ENCODE measurements around the gene BLVRB. TPM values are rescaled to one million over a fixed set of nuclear protein-coding genes. Genes with fewer than 3 reads are reported as not detected.
"Not testable (repeated sequence)": the region's sequence is repeated elsewhere in the genome, so short reads cannot be mapped to it uniquely, and the experiment has no call there.

BLVRB gene
- total and polyA plus RNA-seq, 4 donors: 132 to 1,243 (median 252) TPM

GRCh38 chr19:40466219-40466984, 857 bp upstream of the BLVRB start:
- Histone ChIP-seq H3K36me3 (ENCODE audit: control insufficient read depth in 4 of 4, insufficient read depth in 3 of 4, low read depth in 1 of 4, low read length in 3 of 4) (no peaks in the 10 kb centered on the region), H3K4me1 (ENCODE audit: control insufficient read depth in 4 of 4, insufficient read depth in 4 of 4, low read length in 3 of 4) (peaks cover 5 to 46% (median 31%) of the 10 kb centered on the region in 4 donors), H3K27me3 (ENCODE audit: control insufficient read depth in 4 of 4, insufficient read depth in 4 of 4, low read length in 3 of 4) (no peaks in the 10 kb centered on the region), H3K9ac (ENCODE audit: low read depth in 1 of 2, low read length in 2 of 2) (no peak overlapping the region), H3K4me3 (ENCODE audit: low read depth in 1 of 3, low read length in 3 of 3) (peak overlapping the region; percentile 37 to 61 (median 60)), H3K27ac (ENCODE audit: low read depth in 1 of 2, low read length in 2 of 2) (peak overlapping the region; percentile 58 to 96), H3K9me3 (ENCODE audit: control insufficient read depth in 4 of 4, low read length in 3 of 4) (no peaks in the 10 kb centered on the region)
- peak; percentile 47 to 80 for TF ChIP-seq RXRA (IDR thresholded peaks at IDR 0.05)
- TF ChIP-seq HNF4A (conservative IDR thresholded peaks at IDR 0.05): peak in 1 of 2 donors; percentile 23
- no peak for TF ChIP-seq HNF4G (IDR thresholded peaks at IDR 0.05)
- no peak for DNase-seq (ENCODE audit: low spot score)
- 19% methylated on average over 48 of the region's 48 CpGs for WGBS

GRCh38 chr19:40465025-40465556, 454 bp downstream of the BLVRB start:
- no peak for DNase-seq (ENCODE audit: low spot score)
- H3K9ac ChIP-seq (ENCODE audit: low read depth in 1 of 2, low read length in 2 of 2): peak overlapping the region; percentile 51 to 68
- 9% methylated on average over 11 of the region's 11 CpGs for WGBS
- H3K27ac ChIP-seq (ENCODE audit: low read depth in 1 of 2, low read length in 2 of 2): peak overlapping the region; percentile 92 to 96
- H3K36me3 ChIP-seq (ENCODE audit: control insufficient read depth in 4 of 4, insufficient read depth in 3 of 4, low read depth in 1 of 4, low read length in 3 of 4): no peaks in the 10 kb centered on the region
- no peaks in the 10 kb centered on the region for H3K9me3 ChIP-seq (ENCODE audit: control insufficient read depth in 4 of 4, low read length in 3 of 4)
- TF ChIP-seq HNF4A (conservative IDR thresholded peaks at IDR 0.05) (peak; percentile 28 to 64), HNF4G (IDR thresholded peaks at IDR 0.05) (no peak), RXRA (IDR thresholded peaks at IDR 0.05) (peak in 1 of 2 donors; percentile 21), NR2F2 (IDR thresholded peaks at IDR 0.05) (no peak)
- peaks cover 5 to 51% (median 36%) of the 10 kb centered on the region in 4 donors for H3K4me1 ChIP-seq (ENCODE audit: control insufficient read depth in 4 of 4, insufficient read depth in 4 of 4, low read length in 3 of 4)
- H3K27me3 ChIP-seq (ENCODE audit: control insufficient read depth in 4 of 4, insufficient read depth in 4 of 4, low read length in 3 of 4): no peaks in the 10 kb centered on the region
- H3K4me3 ChIP-seq (ENCODE audit: low read depth in 1 of 3, low read length in 3 of 3): peak overlapping the region; percentile 65 to 75 (median 73)

GRCh38 chr19:40464059-40465024, 1.2 kb downstream of the BLVRB start:
- Histone ChIP-seq H3K27ac (ENCODE audit: low read depth in 1 of 2, low read length in 2 of 2) (peak overlapping the region; percentile 92 to 96), H3K4me1 (ENCODE audit: control insufficient read depth in 4 of 4, insufficient read depth in 4 of 4, low read length in 3 of 4) (peaks cover 5 to 51% (median 36%) of the 10 kb centered on the region in 4 donors), H3K36me3 (ENCODE audit: control insufficient read depth in 4 of 4, insufficient read depth in 3 of 4, low read depth in 1 of 4, low read length in 3 of 4) (no peaks in the 10 kb centered on the region), H3K27me3 (ENCODE audit: control insufficient read depth in 4 of 4, insufficient read depth in 4 of 4, low read length in 3 of 4) (no peaks in the 10 kb centered on the region), H3K9ac (ENCODE audit: low read depth in 1 of 2, low read length in 2 of 2) (peak overlapping the region; percentile 51 to 68), H3K9me3 (ENCODE audit: control insufficient read depth in 4 of 4, low read length in 3 of 4) (no peaks in the 10 kb centered on the region), H3K4me3 (ENCODE audit: low read depth in 1 of 3, low read length in 3 of 3) (peak overlapping the region; percentile 65 to 75 (median 73))
- TF ChIP-seq FOXA1 (IDR thresholded peaks at IDR 0.05) (no peak), HNF4G (IDR thresholded peaks at IDR 0.05) (no peak), NR2F2 (IDR thresholded peaks at IDR 0.05) (no peak), YY1 (IDR thresholded peaks at IDR 0.05) (peak; percentile 10), RXRA (IDR thresholded peaks at IDR 0.05) (peak in 1 of 2 donors; percentile 25), RAD21 (IDR thresholded peaks at IDR 0.05) (peak; percentile 77 to 82), JUND (IDR thresholded peaks at IDR 0.05) (peak; percentile 51 to 66), SP1 (IDR thresholded peaks at IDR 0.05) (peak; percentile 10), GABPA (IDR thresholded peaks at IDR 0.05 in 1 of 2, conservative IDR thresholded peaks at IDR 0.05 in 1 of 2) (no peak), HNF4A (conservative IDR thresholded peaks at IDR 0.05) (peak in 1 of 2 donors; percentile 8), FOXA2 (IDR thresholded peaks at IDR 0.05) (no peak)
- TF ChIP-seq, protein P1, sequence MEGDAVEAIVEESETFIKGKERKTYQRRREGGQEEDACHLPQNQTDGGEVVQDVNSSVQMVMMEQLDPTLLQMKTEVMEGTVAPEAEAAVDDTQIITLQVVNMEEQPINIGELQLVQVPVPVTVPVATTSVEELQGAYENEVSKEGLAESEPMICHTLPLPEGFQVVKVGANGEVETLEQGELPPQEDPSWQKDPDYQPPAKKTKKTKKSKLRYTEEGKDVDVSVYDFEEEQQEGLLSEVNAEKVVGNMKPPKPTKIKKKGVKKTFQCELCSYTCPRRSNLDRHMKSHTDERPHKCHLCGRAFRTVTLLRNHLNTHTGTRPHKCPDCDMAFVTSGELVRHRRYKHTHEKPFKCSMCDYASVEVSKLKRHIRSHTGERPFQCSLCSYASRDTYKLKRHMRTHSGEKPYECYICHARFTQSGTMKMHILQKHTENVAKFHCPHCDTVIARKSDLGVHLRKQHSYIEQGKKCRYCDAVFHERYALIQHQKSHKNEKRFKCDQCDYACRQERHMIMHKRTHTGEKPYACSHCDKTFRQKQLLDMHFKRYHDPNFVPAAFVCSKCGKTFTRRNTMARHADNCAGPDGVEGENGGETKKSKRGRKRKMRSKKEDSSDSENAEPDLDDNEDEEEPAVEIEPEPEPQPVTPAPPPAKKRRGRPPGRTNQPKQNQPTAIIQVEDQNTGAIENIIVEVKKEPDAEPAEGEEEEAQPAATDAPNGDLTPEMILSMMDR (IDR thresholded peaks at IDR 0.05; ENCODE audit: low read depth, low read length, missing input control): peak; percentile 86
- DNase-seq (ENCODE audit: low spot score): peak; percentile 89
- 21% methylated on average over 11 of the region's 11 CpGs for WGBS

DNA sequence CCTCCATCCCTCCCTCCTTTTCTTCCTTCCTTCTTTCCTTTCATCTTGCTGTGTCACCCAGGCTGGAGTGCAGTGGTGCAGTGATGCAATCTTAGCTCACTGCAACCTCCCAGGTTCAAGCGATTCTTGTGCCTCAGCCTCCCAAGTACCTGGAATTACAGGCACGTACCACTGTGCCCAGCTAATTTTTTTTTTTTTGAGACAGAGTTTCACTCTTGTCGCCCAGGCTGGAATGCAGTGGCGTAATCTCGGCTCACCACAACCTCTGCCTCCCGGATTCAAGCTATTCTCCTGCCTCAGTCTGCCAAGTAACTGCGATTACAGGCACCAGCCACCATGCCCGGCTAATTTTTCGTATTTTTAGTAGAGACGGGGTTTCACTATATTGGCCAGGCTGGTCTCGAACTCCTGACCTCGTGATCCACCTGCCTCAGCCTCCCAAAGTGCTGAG, 1.9 kb downstream of the BLVRB start:
- not testable (repeated sequence) for H3K36me3 ChIP-seq (ENCODE audit: control insufficient read depth in 4 of 4, insufficient read depth in 3 of 4, low read depth in 1 of 4, low read length in 3 of 4)

More for the DNA sequence above, 1.9 kb downstream of the BLVRB start:
- not testable (repeated sequence) for H3K9me3 ChIP-seq (ENCODE audit: control insufficient read depth in 4 of 4, low read length in 3 of 4); H3K27me3 ChIP-seq (ENCODE audit: control insufficient read depth in 4 of 4, insufficient read depth in 4 of 4, low read length in 3 of 4); DNase-seq (ENCODE audit: low spot score); H3K9ac ChIP-seq (ENCODE audit: low read depth in 1 of 2, low read length in 2 of 2)
- 41% methylated on average over 12 of the region's 12 CpGs for WGBS
- H3K27ac ChIP-seq (ENCODE audit: low read depth in 1 of 2, low read length in 2 of 2): peak overlapping the region in 1 of 2 donors; percentile 92
- H3K4me1 ChIP-seq (ENCODE audit: control insufficient read depth in 4 of 4, insufficient read depth in 4 of 4, low read length in 3 of 4): peaks cover 5 to 51% (median 36%) of the 10 kb centered on the region in 4 donors
- H3K4me3 ChIP-seq (ENCODE audit: low read depth in 1 of 3, low read length in 3 of 3): peak overlapping the region in 1 of 3 donors; percentile 9

All from liver (tissue), 9 donors.